Gastroesophageal sphincter (tissue), 4 donors: ENCODE measurements around the gene CACNG7. TPM values are rescaled to one million over a fixed set of nuclear protein-coding genes. Genes with fewer than 3 reads are reported as not detected.
"Not testable (repeated sequence)": the region's sequence is repeated elsewhere in the genome, so short reads cannot be mapped to it uniquely, and the experiment has no call there.

Experiments used
- ATAC-seq: fragments of 150-250 bp; one replicate; pipeline ENCODE4 v1.9.1; 2016; ENCODE audit warnings: mild to moderate bottlenecking, moderate library complexity
- H3K27ac ChIP-seq, 4 donors: fragments of 200-600 bp; sonication (generic) in 3 of 4; 1 replicate in 3 of 4; 2 replicates in 1 of 4; pipeline ENCODE4 v1.5.1; 2016 to 2019
- H3K27me3 ChIP-seq: fragments of 200-600 bp; sonication (generic); one replicate; pipeline ENCODE4 v1.5.1; 2019
- H3K36me3 ChIP-seq, 2 donors: fragments of 200-600 bp; sonication (generic); one replicate each; pipeline ENCODE4 v1.5.1; 2019; ENCODE audit warnings: control low read depth in 1 of 2
- H3K4me1 ChIP-seq, 3 donors: fragments of 200-600 bp; sonication (generic); 1 replicate in 2 of 3; 2 replicates in 1 of 3; pipeline ENCODE4 v1.5.1; 2016 to 2019; ENCODE audit warnings: control low read depth in 2 of 3
- H3K4me3 ChIP-seq, 2 donors: fragments of 200-600 bp; sonication (generic); one replicate each; pipeline ENCODE4 v1.5.1; 2019; ENCODE audit warnings: mild to moderate bottlenecking in 1 of 2, moderate library complexity in 1 of 2
- H3K9me3 ChIP-seq, 3 donors: fragments of 200-600 bp; sonication (generic); one replicate each; pipeline ENCODE4 v1.5.1; 2017 to 2019; ENCODE audit warnings: control low read depth in 2 of 3
- EP300 ChIP-seq: sonication (generic); formaldehyde crosslinking; IDR thresholded peaks from one replicate; pipeline ENCODE4 v1.6.1; 2017; ENCODE audit warnings: antibody characterized with exemption, mild to moderate bottlenecking
- POLR2A ChIP-seq, 2 donors: fragments of 450-650 bp; IDR thresholded peaks; one replicate each; pipeline ENCODE4 v1.6.1; 2017; ENCODE audit warnings: antibody characterized with exemption in 2 of 2, mild to moderate bottlenecking in 2 of 2, moderate library complexity in 1 of 2
- POLR2AphosphoS5 ChIP-seq: sonication (generic); formaldehyde crosslinking; IDR thresholded peaks from one replicate; pipeline ENCODE4 v1.6.1; 2017; ENCODE audit warnings: antibody characterized with exemption
- WGBS, 2 donors: methylation state at CpG; one replicate each; pipeline ENCODE4 v1.1.5; 2018; ENCODE audit warnings: low coverage in 1 of 2; 5-methylcytosine and 5-hydroxymethylcytosine counted together
- total RNA-seq, 4 donors: library from RNA; depleted of rRNA; stranded (reverse); fragments of >200 nt; gene quantifications; one replicate each; pipeline ENCODE4 v1.1.0, GENCODE V29; 2016
- TF ChIP-seq, protein P1 (sequence below), 4 experiments: fragments of 200-600 bp in 2 of 4; fragments of 450-650 bp in 2 of 4; sonication (generic) in 1 of 4; IDR thresholded peaks; one replicate each; pipeline ENCODE4 v1.5.1; 2017 to 2019; ENCODE audit warnings: antibody characterized with exemption in 4 of 4, mild to moderate bottlenecking in 2 of 4, moderate library complexity in 2 of 4

CACNG7 gene
- total RNA-seq, 4 donors from 2014 or later = not detected

DNA sequence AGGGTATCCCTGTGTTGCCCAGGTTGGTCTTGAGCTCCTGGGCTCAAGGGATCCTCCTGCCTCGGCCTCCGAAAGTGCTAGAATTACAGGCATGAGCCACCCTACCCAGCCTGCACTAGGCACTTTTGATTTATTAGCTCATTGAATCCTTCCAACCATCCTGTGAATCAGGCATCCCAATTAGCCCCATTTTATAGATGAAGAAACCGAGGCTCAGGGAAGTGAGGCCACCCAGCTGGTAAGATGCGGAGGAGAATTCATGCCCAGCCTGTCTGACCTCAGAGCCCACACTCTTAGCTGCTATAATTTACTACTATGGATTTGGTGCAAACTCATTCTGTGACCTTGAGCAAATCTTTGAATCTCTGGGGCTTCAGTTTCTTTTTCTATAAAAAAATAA, 35.9 kb downstream of the CACNG7 start:
- WGBS, 2 donors = 78 to 83% methylated on average over 3 of the region's 4 CpGs
- Histone ChIP-seq H3K4me1 (no peaks in the 10 kb centered on the region), H3K9me3 (no peaks in the 10 kb centered on the region), H3K4me3 (no peak overlapping the region), H3K27me3 (peaks cover 91% of the 10 kb centered on the region), H3K27ac (no peak overlapping the region), H3K36me3 (no peaks in the 10 kb centered on the region)
- ATAC-seq = no peak
- TF ChIP-seq POLR2A (IDR thresholded peaks at IDR 0.05) (no peak), EP300 (no peak), POLR2AphosphoS5 (no peak)
- TF ChIP-seq, protein P1, sequence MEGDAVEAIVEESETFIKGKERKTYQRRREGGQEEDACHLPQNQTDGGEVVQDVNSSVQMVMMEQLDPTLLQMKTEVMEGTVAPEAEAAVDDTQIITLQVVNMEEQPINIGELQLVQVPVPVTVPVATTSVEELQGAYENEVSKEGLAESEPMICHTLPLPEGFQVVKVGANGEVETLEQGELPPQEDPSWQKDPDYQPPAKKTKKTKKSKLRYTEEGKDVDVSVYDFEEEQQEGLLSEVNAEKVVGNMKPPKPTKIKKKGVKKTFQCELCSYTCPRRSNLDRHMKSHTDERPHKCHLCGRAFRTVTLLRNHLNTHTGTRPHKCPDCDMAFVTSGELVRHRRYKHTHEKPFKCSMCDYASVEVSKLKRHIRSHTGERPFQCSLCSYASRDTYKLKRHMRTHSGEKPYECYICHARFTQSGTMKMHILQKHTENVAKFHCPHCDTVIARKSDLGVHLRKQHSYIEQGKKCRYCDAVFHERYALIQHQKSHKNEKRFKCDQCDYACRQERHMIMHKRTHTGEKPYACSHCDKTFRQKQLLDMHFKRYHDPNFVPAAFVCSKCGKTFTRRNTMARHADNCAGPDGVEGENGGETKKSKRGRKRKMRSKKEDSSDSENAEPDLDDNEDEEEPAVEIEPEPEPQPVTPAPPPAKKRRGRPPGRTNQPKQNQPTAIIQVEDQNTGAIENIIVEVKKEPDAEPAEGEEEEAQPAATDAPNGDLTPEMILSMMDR (IDR thresholded peaks at IDR 0.05) = no peak

DNA sequence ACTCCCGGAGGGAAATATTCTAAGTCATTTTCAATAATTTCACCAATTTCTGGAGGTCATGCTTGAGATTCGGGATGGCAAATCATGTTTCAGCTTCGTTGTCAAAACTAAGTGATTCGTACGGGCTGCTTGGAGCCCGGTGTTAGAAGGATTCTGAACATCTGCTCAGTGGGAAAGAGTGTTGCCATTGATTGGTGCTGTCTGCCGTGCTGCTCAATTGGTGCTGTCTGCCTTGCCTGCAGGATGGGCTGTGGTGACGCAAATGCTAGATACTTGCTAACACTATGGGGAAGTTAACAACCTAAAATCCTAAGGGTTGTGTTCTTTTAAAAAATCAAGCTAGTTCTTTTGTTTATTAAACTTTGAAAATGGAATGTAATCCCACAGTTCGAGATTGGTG, 36.4 kb downstream of the CACNG7 start:
- Histone ChIP-seq H3K27me3 (peaks cover 89% of the 10 kb centered on the region), H3K36me3 (no peaks in the 10 kb centered on the region), H3K4me3 (no peak overlapping the region), H3K9me3 (no peaks in the 10 kb centered on the region), H3K27ac (no peak overlapping the region), H3K4me1 (no peaks in the 10 kb centered on the region)
- 17 to 32% methylated on average over 2 to 9 of the region's 9 CpGs for WGBS, 2 donors
- ATAC-seq = no peak
- TF ChIP-seq POLR2AphosphoS5 (no peak), POLR2A (IDR thresholded peaks at IDR 0.05) (no peak), EP300 (no peak)
- TF ChIP-seq, protein P1 (IDR thresholded peaks at IDR 0.05) = no peak

DNA sequence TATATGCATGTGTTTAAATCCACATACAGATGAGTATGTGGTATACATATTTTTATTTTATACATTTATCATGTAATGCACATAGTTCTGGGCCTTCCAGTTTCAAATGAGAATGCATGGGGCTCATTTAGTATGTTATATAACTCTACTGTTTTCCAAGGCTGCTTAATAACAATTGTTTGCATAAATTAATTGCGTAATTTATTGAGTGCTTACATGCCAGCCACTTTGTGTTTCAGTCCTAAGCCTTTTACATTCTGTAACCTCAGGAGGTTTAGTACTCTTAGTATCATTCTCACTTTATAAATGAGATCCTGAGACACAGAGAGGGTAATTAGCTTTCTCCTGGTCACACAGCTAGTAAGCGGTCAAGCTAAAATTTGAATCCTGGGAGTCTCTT, 36.9 kb downstream of the CACNG7 start:
- no peak overlapping the region for H3K4me3 ChIP-seq
- no peaks in the 10 kb centered on the region for H3K9me3 ChIP-seq
- H3K4me1 ChIP-seq = no peaks in the 10 kb centered on the region
- ATAC-seq = no peak
- H3K27ac ChIP-seq = no peak overlapping the region
- peaks cover 89% of the 10 kb centered on the region for H3K27me3 ChIP-seq
- TF ChIP-seq POLR2AphosphoS5 = no peak
- no peak for TF ChIP-seq POLR2A (IDR thresholded peaks at IDR 0.05)
- TF ChIP-seq EP300 = no peak
- TF ChIP-seq, protein P1 (IDR thresholded peaks at IDR 0.05) = no peak
- no peaks in the 10 kb centered on the region for H3K36me3 ChIP-seq
- WGBS, 2 donors = 91 to 98% methylated on average over 1 to 2 of the region's 2 CpGs

DNA sequence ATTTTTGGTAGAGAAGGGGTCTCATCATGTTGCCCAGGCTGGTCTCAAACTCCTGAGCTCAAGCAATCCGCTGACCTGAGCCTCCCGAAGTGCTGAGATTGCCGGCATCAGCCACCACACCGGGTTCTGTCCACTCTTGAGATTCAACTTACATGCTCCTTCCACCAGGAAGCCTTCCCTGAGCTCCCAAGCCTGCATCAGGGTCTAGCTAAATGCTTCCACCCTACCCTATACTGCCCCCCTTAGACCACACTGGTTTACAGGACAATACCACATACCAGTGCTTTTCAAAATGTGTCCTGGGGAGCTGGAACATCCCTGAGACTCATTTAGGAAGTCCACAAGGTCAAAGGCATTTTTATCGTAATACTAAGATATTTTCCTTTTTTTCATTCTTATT, 38.5 kb downstream of the CACNG7 start:
- peaks cover 88% of the 10 kb centered on the region for H3K27me3 ChIP-seq
- no peak for ATAC-seq
- TF ChIP-seq, protein P1 (IDR thresholded peaks at IDR 0.05) = no peak
- TF ChIP-seq EP300 (no peak), POLR2AphosphoS5 (no peak), POLR2A (IDR thresholded peaks at IDR 0.05) (no peak)
- 61 to 71% methylated on average over 4 to 5 of the region's 5 CpGs for WGBS, 2 donors
- H3K4me3 ChIP-seq = no peak overlapping the region
- no peaks in the 10 kb centered on the region for H3K4me1 ChIP-seq
- no peak overlapping the region for H3K27ac ChIP-seq
- H3K36me3 ChIP-seq = no peaks in the 10 kb centered on the region
- H3K9me3 ChIP-seq = no peaks in the 10 kb centered on the region

DNA sequence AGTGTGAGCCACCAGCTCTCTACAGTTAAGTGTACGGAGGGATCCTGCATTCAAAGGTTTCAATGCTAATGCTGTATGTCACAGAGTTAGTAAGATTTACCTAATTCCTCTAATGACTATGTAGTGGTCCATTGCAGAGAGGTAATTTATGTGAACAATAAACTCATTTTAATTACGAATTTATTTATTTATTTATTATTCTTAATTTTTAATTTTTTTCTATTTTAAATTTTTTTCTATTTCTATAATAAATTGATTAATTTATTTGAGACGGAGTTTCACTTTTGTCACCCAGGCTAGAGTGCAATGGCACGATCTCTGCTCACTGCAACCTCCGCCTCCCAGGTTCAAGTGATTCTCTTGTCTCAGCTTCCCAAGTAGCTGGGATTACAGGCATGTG, 39.5 kb downstream of the CACNG7 start:
- H3K27ac ChIP-seq, ATAC-seq, H3K9me3 ChIP-seq, H3K4me3 ChIP-seq, H3K4me1 ChIP-seq, H3K36me3 ChIP-seq: not testable (repeated sequence)
- 65 to 81% methylated on average over 3 to 5 of the region's 5 CpGs for WGBS, 2 donors
- peaks cover 88% of the 10 kb centered on the region for H3K27me3 ChIP-seq

DNA sequence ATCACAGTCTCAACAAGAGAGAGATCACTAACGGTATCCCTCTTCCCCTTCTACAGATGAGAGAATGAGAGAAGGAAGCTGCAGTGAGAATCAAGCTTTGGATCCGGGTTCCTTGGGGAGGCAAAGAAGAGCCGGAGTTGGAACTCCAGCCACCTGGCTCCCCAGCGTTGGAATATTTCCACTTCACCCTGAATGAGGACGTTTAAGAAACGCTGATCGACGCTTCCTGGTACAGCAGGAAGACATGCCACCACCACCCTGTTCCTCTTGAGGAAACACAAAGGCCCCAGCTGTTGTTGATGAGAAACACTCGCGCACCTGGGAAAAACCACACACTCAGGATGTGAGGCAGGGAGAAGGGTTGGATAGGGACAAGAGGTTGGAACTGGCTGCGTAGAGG, 42.4 kb downstream of the CACNG7 start:
- 45 to 53% methylated on average over 5 to 6 of the region's 11 CpGs for WGBS, 2 donors
- peaks cover 93% of the 10 kb centered on the region for H3K27me3 ChIP-seq
- no peaks in the 10 kb centered on the region for H3K4me1 ChIP-seq
- H3K36me3 ChIP-seq = no peaks in the 10 kb centered on the region
- no peak for TF ChIP-seq EP300
- TF ChIP-seq POLR2AphosphoS5 = no peak
- TF ChIP-seq, protein P1 (IDR thresholded peaks at IDR 0.05) = no peak
- TF ChIP-seq POLR2A (IDR thresholded peaks at IDR 0.05) = no peak
- no peak overlapping the region for H3K4me3 ChIP-seq
- no peak for ATAC-seq
- H3K9me3 ChIP-seq = no peaks in the 10 kb centered on the region
- no peak overlapping the region for H3K27ac ChIP-seq
